HG02588 (cell line): ENCODE results near the gene KSR1.
"Not testable (repeated sequence)": the region's sequence is repeated elsewhere in the genome, so short reads cannot be mapped to it uniquely, and the experiment has no call there.

Source experiments
- ATAC-seq: cut with Tn5 transposase; IDR thresholded peaks from one replicate; pipeline ENCODE4 v1.9.1; 2021; ENCODE audit warnings: mild to moderate bottlenecking, moderate library complexity; ENCODE audit not compliant: unreplicated experiment

KSR1 gene

DNA sequence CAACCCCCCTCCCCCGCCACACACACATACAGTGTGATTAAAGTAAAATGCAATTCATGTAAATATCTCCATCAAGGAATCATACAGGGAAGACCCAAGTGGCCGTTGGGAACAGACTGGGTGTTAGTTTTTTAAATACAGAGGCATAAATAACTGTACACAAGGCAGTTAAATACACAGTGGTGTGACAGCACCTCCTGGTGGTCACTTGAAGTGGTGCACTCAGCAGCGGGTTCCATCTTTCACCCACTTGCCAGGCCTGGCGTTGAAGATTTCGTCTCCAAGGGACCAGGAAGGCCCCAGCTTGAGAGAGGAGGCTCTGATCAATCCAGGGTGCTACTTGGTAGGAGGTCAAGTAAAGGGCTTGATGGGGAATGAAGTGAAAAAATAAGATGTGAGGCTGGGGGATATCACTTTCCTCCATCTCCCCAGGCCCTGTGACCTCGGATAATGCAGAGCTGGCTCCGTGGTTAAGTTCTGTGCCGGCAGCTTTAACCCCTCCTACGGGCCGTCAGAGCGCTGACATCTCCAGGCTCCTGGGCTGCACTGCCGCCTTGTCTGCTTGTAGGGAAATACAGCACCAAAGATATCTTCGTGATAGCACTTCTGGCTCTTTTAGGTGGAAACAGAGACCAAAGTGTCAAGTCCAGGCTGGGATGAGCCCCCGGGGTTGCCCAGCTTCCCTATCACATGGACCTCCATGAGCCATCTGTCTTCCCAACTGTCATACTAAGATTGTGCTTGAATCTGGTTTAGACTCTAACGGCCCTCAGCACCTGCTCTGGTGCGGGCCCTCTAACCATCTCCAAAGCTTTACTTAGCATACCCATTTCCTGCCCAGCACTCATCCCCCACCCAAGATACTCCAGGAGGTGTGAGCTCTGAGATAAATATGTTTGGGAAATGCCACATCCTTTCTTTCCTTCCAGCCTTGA, 195.4 kb downstream of the KSR1 start:
- no peak for ATAC-seq

DNA sequence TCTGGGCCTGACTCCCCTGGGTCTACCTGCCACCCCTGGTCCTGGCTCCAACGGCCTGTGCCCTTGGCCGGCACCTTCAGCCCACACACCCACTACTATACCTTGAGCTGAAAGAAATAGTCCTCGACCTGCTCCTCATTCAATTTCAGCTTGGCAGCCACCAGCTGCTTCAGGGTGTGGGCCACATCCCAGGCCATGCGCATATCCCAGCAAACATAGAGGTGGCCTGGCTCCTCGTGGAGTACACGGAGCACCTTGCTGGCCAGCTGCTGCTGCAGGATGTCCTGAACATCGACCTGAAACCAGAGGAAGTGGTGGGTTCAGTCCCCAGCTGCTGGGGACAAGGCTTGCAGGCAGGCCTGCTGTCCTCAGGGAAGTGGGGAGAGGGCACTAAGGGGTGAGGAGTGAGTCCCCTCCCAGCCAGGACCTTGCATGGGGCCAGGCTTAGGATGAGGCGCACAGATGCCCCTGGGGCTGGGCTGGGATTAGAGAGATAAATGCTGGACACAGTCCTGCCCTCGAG, 197.3 kb downstream of the KSR1 start:
- not testable (repeated sequence) for ATAC-seq

DNA sequence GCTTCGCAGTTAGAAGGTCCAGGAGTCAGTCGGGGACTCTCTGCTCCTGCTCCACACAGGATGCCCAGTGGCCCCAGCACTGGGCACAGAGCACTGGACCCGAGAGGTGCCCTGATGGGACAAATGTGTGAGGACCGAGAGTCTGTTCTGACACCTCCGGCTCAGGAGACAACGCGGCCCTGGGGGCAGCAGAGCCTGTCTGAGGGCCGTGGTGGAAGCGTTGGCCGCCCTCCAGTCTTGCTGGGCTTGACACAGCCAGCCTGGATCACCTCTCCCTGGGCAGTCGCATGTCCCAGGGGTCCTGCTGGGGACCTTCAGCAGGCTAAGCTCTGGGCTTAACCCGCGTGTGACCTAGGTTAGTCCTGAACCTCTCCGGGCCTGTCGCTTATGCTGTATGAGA, 197.9 kb downstream of the KSR1 start:
- ATAC-seq = no peak

DNA sequence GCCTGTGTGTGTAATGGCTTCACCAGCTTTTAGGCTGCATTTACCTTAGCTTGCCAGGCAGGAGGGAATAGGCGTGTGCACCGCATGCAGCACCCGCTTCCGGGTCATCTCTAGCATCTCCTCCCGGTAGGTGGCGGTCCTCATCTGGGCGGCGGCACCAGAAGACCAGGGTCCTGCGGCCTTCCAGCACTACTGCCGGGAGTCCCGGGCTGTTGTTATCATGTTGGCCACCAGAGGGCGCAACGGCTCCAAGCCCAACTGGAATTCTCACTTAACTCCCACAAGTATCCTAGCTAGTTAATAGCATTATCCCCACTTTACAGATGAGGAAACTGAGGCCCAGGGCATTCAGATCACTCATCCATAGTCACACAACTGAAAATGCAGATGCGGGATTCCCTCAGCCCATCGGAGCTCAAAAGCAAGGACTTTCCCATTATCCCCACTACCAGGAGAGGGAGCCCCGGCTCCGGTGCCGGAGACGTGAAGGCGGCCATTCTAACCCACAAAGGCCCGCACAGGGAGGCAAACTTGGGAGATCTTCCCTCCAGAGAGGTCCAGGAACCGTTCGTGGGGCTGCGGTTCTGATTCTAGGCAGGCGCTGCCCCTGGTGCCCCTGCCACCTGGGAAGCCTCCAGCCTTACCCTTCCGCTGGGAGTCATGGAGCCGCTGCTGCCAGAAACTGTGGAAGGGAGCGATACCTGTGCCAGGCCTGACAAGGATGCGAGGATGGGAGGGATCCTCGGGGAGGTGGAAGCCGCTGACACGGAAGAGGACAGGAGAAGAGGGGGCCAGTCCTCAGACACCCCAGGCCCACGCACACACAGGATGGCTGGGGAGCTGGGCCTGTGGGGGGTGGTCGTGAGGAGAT, 198.6 kb downstream of the KSR1 start:
- ATAC-seq = peak; percentile 54

DNA sequence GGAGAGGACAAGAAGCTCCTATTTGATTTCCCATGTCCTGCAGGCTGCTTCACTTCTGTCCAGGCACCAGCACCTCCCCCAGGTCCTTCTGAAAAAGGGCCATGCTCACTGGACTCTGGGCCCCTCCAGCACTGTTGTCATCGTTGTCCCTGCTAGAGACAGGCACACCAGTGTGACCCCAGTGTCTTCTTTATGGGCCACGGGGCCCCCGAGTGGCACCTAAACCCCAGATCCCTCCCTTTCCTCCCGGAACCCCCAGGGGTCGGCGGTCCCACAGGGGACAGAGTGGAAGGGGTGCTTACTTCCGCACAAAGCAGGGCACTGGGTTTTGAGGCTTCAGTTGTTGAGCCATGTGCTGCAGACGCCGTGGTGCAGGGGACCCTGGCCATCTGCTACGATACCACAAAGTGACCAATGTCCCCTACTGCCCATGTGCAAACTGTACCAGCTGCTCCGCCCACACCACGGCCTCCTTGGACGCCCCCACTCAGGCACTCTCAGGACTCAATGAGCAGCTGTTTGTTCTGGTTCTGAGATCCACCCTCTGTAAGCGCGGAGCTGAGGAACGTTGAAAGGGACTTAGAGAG, 199.4 kb downstream of the KSR1 start:
- ATAC-seq = not testable (repeated sequence)

DNA sequence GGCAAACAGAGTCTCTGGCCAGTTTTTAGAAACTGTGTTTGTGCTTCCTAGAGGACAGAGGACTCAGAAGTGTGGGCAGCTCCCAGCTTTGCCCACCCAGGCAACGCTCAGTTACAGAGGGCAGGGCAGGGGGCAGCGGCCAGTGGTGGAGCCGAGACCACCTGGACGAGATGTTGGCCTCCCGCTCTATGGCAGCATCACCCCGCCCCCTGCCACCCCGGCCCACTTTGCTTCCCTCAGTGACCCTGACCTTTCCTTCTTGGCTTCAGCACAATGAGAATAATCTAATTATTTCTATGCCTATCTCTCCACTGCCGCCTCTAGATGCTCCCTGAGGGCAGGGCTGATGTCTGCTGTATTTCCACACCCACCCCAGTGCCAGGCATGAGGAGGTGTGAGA, 200.4 kb downstream of the KSR1 start:
- ATAC-seq = not testable (repeated sequence)

DNA sequence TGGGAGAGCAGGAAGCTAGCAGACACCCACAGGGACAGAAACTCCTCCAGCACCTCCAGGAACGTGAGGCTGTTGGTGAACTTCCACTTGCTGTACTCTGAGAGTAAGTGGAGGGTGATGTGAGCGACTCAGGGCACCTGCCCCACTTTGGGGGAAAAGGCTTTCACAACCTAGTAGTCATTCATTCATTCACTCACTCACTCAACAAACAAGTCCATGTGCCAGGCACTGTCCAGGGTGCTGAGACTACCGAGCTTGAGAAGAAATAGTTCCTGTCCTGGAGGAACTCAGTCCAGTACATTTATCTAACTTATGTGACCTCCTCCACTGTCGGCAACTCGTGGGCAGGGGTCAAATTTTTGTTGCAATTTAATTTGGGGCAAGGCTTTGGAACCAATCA, 201.4 kb downstream of the KSR1 start:
- no peak for ATAC-seq

DNA sequence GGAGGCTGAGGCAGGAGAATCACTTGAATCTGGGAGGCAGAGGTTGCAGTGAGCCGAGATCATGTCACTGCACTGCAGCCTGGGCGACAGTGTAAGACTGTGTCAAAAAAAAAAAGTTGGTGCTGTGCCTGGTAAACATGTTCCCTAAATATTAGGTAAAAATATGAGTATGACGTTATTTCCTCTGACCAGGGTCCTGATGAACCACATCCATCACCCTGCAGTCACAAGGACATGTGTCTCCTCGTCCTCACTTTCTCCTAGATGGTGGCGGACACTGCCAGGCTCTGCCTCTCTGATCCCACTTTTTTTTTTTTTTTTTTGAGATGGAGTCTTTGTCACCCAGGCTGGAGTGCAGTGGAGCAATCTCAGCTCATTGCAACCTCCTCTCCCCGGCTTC, 203.4 kb downstream of the KSR1 start:
- ATAC-seq = no peak

DNA sequence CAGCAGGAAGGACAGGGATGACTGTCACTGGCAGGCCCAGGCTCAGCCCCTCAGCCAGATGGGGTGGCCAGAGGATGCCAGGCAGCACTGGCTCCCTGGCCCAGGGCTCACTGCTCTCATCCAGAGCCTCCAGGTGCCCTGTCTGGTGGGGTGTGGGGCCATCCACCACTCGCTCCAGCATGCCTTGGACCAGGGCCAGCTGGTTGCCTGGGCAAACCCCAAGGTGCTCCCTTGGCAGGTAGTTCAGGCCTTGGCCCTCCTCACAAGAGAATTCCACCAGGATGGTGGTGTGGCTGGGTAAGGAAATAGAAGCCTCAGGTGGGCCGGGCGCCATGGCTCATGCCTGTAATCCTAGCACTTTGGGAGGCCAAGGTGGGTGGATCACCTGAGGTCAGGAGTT, 204.2 kb downstream of the KSR1 start:
- ATAC-seq = no peak

DNA sequence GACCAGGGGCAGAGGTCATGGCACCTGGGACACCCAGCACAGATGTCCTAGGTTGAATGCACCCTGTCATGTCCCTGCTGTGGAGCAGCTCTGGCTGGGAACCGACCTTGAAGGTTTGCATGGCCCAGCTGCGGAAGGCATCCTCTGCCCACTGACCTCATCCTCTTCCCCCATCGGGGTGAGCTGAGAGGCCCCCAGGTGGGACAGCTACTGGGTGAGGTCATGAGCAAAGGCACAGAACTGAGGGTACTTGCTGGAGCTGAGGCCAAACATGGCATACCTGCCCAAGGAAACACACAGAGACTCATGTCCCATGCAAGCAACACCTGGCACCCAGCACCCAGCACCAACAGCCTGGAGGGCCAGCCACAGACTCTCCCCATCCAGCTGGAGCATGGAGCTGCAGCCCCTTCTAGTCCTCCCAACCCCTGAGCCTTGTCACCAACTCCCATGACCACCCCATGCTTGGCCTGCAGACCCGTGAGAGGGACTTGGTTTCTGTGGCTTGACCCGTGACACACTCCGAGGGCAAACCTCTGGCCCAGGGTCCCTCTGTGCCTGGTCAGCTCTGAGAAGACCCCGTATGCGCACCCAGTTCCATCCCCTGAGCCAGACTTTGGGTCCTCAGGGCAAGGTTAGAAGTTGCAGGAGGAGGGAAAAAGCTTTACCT, 207.8 kb downstream of the KSR1 start:
- ATAC-seq = no peak

DNA sequence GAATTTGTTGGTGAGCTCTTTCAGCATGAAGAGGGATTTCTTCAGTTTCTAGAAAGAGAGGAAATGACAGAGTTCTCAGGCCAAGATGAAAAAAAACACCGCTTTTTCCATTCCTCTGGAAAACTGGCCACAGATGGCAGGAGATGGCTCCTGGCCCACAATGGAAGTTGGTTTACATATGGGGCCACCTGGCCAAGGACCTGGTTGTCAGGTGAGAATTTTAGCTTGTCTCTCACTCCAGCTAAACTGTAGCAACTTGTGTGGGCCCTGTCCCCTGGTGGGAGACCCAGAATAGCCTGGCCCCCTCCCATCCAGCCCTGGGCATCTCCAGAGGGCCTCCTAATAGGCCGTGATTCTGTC, 208.3 kb downstream of the KSR1 start:
- ATAC-seq = no peak

DNA sequence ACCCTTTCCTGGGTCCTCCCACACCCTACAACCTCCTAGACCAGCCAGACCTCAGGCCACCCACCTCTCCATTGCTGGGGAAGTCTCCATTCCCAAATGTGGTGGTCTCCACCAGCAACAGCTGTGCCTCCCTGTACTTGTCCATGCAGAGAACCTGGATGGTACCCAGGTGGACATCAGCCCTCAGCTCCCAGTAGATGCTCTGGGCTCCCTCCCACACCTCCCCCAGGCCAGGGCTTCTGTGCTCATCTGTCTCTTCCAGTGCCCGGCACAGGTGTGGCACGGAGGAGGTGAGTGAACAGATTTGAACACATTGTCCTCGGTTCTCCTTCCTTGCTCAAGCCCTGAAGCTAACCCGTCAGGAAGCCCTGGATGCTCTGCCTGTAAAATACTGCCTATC, 209.3 kb downstream of the KSR1 start:
- no peak for ATAC-seq

DNA sequence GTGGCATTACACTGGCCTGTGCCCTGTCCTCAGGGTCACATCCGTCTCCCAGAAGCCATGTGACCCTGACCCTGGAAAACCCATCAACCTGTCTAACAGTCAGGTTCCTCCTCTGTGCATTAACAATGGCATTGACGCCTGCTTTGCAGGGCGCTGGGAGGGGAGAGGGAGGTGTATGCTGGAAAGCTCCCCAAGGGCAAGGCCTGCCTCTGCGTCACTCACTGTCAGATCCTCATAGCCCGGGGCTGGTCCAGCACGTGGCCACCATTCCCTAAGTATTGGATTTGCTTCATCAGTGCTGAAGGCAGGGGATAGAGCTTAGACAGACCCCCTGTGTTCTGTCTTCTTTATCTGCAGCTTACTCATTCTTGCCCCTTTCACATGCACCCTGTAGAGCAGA, 210.0 kb downstream of the KSR1 start:
- not testable (repeated sequence) for ATAC-seq

DNA sequence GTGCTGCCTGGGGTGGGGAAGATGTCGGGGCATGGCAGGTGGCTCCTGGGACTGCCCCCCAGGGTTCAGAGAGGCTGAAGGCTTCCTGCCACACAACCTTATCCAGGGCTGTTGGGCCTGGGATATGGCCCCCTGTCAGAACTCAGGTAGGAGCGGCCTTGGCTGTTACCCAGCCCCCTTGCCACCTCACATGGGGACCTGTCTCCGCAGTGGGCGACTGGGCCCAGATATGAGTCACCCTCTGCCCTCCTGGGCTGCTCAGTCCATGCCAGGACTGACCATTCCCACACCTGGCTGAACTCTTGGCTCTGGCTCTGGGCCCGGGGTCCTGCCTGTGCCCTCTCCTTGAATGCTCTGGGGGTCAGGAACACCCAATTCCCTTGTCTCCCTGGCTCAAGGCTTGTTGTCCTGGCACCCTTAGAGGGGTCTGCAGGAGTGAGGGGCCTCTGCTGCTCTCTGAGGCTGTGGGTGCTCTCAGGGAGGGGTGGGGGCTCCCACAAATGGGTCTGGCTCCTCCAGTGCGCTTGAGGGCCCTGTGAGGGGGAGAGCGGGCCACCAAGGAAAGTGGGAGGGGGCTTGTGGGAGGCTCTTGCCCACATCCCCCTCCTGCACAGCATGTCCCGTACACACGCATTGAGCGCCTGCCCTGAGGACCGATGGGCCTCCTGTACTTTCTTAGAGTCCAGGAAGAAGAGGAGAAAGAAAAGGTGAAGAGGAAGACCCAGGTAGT, 210.7 kb downstream of the KSR1 start:
- ATAC-seq = no peak

DNA sequence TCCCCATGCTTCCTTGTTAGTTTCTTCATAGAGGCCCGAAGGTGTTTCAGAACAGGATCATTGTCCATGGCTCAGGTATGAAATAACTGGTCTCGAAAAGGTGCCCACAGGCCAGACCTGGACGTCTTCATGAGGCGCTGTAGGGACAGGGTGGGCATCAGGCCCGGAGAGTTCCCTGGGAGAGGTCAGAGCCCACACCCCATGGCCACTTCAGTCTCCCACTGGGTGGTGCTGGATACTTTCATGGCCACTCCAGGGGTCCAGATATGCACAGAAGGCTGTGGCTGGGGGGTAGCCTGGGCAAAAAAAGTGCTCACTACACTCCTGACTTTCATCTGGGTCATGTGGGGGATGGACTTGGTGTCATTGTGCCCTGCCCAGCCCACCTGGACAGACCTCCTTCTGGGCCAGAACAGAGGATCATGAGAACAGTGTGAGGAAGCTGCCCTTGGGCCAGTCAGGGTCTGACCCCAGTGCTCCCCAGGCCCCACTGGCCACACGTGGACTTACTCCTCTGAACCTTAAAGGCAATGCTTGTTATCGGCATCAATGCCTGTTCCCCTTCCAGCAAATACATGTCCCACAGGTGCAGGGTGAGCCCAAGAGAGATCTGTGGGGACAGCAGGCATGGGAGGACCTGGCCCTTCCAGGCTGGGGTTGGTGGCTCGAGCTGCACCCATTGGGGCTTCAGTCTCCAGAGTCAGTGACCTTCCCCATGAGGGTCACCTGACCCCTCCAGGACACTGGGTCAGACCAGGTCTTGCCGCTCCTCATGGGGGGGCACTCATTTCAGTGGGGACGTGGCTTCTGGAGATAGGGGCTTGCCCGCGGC, 211.6 kb downstream of the KSR1 start:
- ATAC-seq = no peak

DNA sequence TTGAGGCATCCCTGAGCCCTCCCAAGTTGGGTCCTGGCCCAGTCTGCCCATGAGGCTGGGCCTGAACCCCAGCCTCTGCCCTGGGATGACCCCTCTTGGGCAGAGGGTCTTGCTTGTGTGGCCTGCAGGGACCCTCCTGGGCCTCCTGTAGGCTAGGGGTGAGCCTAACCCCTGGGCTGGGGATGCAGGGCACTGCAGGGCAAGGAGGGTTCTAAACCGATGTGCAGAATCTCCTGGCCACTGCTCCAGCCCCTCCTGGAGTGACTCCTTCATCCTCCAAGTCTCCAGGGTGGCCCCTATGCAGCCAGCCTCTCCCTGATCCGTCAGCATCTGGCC, 212.2 kb downstream of the KSR1 start:
- no peak for ATAC-seq

DNA sequence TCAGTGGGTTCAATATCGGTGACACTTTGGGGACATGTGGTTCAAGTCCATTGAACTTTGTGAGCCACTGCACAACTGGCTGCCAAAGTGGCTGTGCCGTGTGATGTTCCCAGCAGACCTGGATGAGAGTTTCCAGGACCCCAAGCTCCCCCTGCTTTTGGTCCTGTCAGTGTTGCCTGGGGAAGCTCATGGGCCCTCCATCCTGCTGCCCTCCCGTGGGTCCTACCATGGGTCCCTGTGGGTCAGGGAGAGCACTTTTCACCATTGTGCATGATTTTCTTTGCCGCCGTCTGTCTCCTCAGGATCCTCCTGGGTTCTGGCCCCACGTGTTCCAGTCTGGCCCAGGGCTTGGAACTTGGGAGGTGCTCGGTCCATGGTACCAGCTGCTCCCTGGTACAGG, 212.9 kb downstream of the KSR1 start:
- ATAC-seq = no peak

DNA sequence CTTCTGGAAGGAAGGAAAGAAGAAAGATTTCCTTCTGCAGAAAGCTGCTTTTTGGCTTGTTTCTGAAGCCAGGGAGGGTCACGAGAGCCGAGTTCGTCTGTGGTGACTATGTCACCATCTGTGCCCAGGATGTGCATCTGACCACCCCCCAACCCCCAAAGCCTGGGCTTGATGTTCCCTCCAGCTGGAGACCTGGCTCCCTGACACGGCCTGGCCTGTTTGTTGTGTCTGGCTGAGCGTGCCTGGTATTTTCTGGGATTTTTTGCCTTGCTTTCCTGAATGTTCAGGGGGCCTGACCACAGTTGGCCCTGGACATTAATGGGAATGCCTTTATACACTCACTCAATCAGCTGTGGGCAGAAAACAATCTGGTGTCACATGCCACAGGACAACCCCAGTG, 213.6 kb downstream of the KSR1 start:
- ATAC-seq = no peak

DNA sequence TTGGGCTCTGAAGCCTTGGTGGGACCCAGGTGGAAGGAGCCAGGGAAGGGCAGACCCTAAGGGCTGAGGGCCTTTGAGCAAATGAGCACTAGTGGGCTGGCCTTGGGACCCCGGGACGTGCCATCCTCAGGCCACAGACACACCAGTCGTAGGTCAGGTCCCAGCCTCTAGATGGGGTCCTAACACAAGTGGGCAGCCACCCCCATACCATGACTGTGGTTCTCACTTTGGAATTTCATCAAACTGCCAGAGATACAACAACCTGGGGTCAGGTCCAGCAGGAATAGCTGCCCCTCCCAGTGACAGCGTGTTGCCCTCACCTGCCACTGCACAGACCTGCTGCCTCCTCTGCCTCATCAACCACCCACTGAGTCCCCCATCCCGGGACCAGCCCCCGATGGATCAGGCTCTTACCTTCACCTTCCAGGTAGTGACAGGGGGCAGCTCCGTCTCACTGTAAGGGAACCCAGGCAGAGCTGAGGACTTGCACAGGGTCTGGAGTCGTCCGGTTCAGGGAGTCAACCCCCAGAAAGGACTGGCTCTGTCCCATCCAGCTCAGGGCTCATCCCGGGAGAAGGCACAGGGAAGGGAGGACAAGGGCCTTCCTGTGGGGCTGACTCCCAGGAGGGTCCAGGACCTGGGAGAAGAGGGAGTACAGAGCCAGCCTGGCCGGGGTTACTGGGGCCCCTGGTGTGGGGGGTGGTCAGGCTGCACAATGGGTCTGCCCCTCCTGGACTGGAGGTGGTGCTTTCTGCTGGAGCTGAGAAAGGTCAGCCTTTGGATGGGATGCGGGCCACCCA, 214.7 kb downstream of the KSR1 start:
- no peak for ATAC-seq
